Epithelial cell of esophagus (primary cell): ENCODE results near the gene MRPS11.
"Not testable (repeated sequence)": the region's sequence is repeated elsewhere in the genome, so short reads cannot be mapped to it uniquely, and the experiment has no call there.

Source experiments
- DNase-seq: peaks from one replicate; pipeline ENCODE4 v3.0.0; 2010; ENCODE audit warnings: low read depth
- H3K4me3 ChIP-seq: 2 replicates; pipeline ENCODE4 v1.5.1; 2011; ENCODE audit warnings: mild to moderate bottlenecking, low read length, control low read depth
- CTCF ChIP-seq: IDR thresholded peaks from 2 replicates; pipeline ENCODE4 v1.5.1; 2011; ENCODE audit warnings: low read depth, mild to moderate bottlenecking, low read length, control low read depth, inconsistent platforms; ENCODE audit not compliant: insufficient read depth; ENCODE audit errors: missing control alignments

Gene MRPS11

GRCh38 chr15:88454867-88455810 lies 12.4 kb upstream of the MRPS11 start:
- peak; percentile 92 for TF ChIP-seq CTCF
- no peak overlapping the region for H3K4me3 ChIP-seq
- peak; percentile 76 for DNase-seq

- no peak for TF ChIP-seq CTCF
- no peak for DNase-seq
- H3K4me3 ChIP-seq: no peak overlapping the region
These were observed 10.8 kb upstream of the MRPS11 start for GRCh38 chr15:88456733-88457132.

- TF ChIP-seq CTCF: no peak
- no peak for DNase-seq
These were observed 3.5 kb upstream of the MRPS11 start for GRCh38 chr15:88463870-88464532.

GRCh38 chr15:88465633-88466224 lies 1.8 kb upstream of the MRPS11 start:
- peak; percentile 82 for DNase-seq
- peak overlapping the region; percentile 94 for H3K4me3 ChIP-seq
- TF ChIP-seq CTCF: no peak

More at GRCh38 chr15:88463870-88464532, 3.5 kb upstream of the MRPS11 start:
- no peak overlapping the region for H3K4me3 ChIP-seq

- peak; percentile 40 for TF ChIP-seq CTCF
- peak overlapping the region; percentile 94 for H3K4me3 ChIP-seq
- peak; percentile 30 for DNase-seq
These were observed 524 bp downstream of the MRPS11 start for GRCh38 chr15:88467935-88468528.

GRCh38 chr15:88468721-88469120 lies 1.2 kb downstream of the MRPS11 start:
- H3K4me3 ChIP-seq: peak overlapping the region; percentile 94
- DNase-seq: not testable (repeated sequence)

- H3K4me3 ChIP-seq: no peak overlapping the region
- no peak for TF ChIP-seq CTCF
- DNase-seq: no peak
These were observed 1.8 kb downstream of the MRPS11 start for GRCh38 chr15:88469321-88469720.
